Brain microvascular endothelial cell (primary cell): ENCODE results near the gene FXN.

Source experiments
- DNase-seq: peaks from one replicate; pipeline ENCODE4 v3.0.0-alpha.2; 2020
- H3K27ac ChIP-seq: fragments of 250-450 bp; sonication (Bioruptor Pico); 2 replicates; pipeline ENCODE4 v1.5.1; 2020; ENCODE audit warnings: mild to moderate bottlenecking, moderate library complexity
- H3K27me3 ChIP-seq: fragments of 250-450 bp; sonication (Bioruptor Pico); replicated peaks from 2 replicates; pipeline ENCODE4 v1.5.1; 2020; ENCODE audit warnings: mild to moderate bottlenecking
- H3K36me3 ChIP-seq: fragments of 250-450 bp; sonication (Bioruptor Pico); replicated peaks from 2 replicates; pipeline ENCODE4 v1.5.1; 2020; ENCODE audit warnings: mild to moderate bottlenecking
- H3K4me3 ChIP-seq: 2 replicates; pipeline ENCODE4 v1.5.1; 2011; ENCODE audit warnings: low read depth, mild to moderate bottlenecking, control low read depth, low read length, moderate library complexity
- in situ Hi-C: cut with HindIII; loops from 2 replicates; pipeline ENCODE4 v1.10.0; 2017; ENCODE audit warnings: low sequenced_read_pairs, low pct_ligation_motif_present
- TF ChIP-seq, protein P1 (sequence below): IDR thresholded peaks from 2 replicates; pipeline ENCODE4 v1.5.1; 2011; ENCODE audit warnings: low read depth, mild to moderate bottlenecking, moderate library complexity, low read length, control low read depth, inconsistent platforms; ENCODE audit errors: missing control alignments

Gene FXN

DNA sequence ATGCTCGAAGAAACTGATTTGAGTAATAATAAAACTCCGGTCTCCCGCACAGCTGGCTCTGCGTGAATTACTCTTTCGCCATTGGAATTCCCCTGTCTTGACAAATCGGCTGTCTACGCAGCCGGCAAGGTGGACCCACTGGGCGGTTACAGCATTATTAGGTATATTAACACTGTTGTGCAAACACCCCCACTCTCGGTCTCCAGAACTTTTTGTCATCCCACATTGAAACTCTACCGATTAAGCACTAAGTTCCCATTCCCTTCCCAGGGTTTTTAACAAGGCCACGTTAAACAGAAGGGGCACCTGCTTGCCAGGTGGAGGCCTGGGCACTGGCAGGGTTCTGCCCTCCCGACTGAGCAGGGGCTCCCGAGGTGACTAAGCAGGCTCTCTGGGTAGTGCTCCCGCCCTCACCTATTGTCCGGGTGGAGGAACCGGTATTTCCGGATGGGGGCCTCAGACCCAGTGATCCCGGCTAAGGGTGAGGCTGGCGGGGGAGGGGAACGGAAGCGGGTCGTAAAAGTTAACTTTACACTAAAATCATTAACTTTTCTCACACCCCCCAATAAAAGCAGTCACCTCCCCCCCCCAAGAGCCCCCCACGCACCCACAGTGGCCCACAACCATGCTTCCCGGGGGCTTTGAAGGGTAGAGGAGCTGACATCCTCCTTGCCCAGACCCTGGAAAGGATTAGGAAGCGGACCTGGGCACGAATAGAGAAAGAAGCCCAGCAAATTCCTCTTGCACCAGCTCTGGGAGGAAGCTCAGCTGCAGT lies 85.0 kb downstream of the FXN start:
- H3K4me3 ChIP-seq = peak overlapping the region; percentile 74
- H3K27me3 ChIP-seq = no peaks in the 10 kb centered on the region
- DNase-seq = no peak
- H3K36me3 ChIP-seq = no peaks in the 10 kb centered on the region
- no peak overlapping the region for H3K27ac ChIP-seq
- TF ChIP-seq, protein P1, sequence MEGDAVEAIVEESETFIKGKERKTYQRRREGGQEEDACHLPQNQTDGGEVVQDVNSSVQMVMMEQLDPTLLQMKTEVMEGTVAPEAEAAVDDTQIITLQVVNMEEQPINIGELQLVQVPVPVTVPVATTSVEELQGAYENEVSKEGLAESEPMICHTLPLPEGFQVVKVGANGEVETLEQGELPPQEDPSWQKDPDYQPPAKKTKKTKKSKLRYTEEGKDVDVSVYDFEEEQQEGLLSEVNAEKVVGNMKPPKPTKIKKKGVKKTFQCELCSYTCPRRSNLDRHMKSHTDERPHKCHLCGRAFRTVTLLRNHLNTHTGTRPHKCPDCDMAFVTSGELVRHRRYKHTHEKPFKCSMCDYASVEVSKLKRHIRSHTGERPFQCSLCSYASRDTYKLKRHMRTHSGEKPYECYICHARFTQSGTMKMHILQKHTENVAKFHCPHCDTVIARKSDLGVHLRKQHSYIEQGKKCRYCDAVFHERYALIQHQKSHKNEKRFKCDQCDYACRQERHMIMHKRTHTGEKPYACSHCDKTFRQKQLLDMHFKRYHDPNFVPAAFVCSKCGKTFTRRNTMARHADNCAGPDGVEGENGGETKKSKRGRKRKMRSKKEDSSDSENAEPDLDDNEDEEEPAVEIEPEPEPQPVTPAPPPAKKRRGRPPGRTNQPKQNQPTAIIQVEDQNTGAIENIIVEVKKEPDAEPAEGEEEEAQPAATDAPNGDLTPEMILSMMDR = no peak
- in situ Hi-C loops = no loop called here

DNA sequence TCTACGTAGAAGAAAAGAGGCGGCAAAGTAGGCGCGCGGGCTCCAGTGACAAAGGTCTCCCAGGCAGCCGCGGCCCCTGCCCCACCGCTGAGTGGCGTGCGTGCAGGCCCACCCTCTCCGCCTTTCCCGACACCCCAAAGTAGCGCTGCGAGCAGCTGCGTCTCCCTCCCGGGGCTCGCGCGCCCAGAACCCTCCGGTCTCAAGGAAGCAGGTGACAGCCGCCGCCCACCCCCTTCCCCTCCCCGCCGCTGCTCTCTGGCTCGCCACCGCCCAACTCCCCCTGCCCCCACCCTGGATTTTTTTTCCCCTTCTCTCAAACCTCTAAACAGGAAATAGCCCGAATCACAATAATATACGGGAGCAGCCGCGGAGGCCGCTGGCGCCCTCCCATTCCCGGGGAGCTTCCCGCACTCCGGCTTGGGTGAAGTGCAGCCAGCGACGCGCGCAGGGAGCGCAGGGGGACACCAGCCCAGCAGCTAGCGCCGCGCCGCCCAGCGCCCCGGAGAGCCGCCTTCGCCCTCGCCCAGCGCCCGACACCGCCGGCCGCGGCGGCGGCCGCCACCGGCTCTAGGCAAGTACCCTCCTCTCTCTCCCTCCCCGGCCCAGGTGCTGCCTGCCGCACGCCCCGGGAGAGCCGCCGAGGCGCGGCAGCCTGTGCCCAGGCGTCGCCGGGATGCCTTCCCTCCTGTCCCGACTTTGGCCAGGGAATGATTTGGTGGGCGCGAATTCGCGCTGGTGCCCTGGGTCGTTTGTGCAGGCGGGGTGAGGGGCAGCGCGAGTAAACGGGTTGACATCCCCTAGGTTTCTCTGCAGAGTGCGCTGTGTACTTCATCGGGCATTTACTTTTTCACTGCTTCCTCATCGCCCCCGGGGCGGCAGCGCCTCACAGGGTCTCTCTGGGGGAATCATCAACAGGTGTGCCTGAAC lies 85.9 kb downstream of the FXN start:
- H3K27me3 ChIP-seq = no peaks in the 10 kb centered on the region
- TF ChIP-seq, protein P1 = no peak
- H3K4me3 ChIP-seq = peak overlapping the region; percentile 74
- in situ Hi-C loops = no loop called here
- H3K36me3 ChIP-seq = no peaks in the 10 kb centered on the region
- peak overlapping the region; percentile 80 for H3K27ac ChIP-seq
- peak; percentile 7 for DNase-seq

DNA sequence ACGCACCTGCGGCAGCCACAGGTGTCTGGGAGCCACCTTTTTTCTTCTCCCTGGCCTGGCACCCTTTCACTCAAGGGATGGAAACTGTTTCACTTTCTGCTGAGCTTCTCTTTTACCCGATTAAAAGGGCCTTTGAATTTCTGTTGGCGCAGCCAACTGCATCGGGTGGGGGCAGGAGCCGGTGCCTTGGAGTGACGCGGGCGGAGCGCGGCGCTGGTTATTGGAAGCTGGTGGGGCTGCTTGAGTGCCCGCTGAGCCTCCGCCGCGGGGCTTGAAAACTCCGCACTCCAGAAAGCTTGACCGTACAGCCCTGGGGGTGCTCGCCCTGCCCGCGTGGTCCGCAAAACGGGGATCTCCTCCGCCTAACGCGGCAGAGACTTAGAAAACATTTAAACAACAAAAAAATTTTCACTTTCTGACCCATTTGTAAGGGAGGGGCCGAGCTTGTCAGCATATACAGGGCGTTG lies 86.6 kb downstream of the FXN start:
- H3K27me3 ChIP-seq = no peaks in the 10 kb centered on the region
- in situ Hi-C loops = no loop called here
- H3K27ac ChIP-seq = peak overlapping the region; percentile 80
- H3K36me3 ChIP-seq = no peaks in the 10 kb centered on the region
- TF ChIP-seq, protein P1 = no peak
- peak; percentile 53 for DNase-seq
- peak overlapping the region; percentile 74 for H3K4me3 ChIP-seq

DNA sequence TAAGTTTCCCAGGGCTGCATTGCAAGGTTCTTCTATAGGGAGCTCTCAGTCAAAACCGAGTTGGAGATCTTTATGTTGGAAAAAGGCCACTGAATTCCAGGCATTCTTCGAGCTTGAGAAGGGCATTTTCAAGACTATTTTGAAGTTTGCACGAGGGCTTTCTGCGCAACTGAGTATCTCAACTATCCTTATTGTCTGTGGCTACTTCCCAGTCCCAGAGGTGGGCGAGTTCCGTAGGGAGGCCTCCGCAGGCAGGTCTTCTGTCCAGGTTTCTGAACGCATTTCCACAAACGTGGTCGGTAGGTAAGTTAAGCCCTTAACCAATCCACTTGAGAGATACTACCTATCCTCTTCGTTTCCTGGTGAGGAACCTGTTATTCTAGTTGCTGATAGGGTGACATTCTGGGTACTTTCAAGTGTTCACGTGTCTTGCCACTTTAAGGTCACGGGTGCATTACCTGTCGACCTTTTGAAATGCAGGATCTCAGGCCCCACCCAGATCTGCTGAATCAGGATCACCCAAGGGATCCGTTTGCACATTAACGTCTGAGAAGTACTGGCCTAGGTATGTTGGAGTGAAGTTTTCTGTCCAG lies 87.1 kb downstream of the FXN start:
- H3K36me3 ChIP-seq = no peaks in the 10 kb centered on the region
- H3K27me3 ChIP-seq = no peaks in the 10 kb centered on the region
- H3K27ac ChIP-seq = peak overlapping the region; percentile 80
- in situ Hi-C loops = no loop called here
- TF ChIP-seq, protein P1 = no peak
- DNase-seq = peak; percentile 79
- peak overlapping the region; percentile 74 for H3K4me3 ChIP-seq

DNA sequence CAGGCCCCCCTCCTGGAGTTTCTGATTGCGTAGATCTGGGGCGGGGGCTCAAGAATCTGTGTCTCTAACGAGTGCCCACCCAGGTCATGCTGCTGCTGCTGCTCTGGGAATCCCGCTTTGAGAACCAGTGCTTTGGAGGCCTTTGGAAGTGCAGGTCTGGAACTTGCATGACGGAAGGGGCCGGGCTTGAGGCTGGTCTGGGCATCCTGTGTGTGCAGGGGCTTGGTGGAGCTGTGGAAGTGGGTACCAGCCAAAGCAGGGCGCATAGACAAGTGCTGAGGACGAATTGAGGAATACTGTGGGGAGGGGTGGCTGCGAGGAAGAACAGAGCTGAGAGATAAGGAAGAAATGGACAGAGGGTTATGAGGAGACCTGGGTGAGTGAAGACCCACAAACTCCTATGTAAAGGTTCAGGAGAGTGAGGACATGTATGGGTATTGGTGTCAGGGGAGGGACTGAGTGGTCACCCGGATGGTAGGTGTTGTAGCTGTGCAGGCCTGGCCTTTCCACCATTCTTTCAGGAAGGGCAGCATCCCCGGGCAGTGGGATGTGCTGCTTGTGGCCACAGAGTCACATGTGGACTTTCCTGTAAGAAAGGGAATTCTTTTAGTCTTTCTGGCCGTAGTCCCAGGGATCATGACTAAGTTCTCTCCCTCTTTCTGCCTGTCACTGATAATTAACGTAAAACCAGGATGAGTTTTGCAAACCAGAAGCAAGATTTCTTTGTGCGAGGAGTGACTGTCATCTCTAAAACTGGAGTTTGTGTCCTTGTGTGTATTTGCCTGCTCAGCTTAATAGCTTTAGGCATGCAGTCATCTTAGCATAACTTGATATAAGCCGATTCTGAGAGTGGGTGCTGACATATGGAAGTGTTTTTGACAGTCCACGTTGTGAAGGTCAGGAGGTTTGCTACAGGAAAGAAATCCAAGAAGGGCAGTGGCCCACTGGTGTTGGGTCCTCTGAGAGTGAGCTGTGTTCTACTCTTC lies 95.2 kb downstream of the FXN start:
- peak overlapping the region; percentile 16 for H3K27ac ChIP-seq
- in situ Hi-C loops = no loop called here
- no peak overlapping the region for H3K4me3 ChIP-seq
- no peaks in the 10 kb centered on the region for H3K27me3 ChIP-seq
- TF ChIP-seq, protein P1 = no peak
- H3K36me3 ChIP-seq = no peaks in the 10 kb centered on the region
- DNase-seq = peak; percentile 77
